Dermis microvascular lymphatic vessel endothelial cell (primary cell): ENCODE data around the gene SMIM31. TPM values are rescaled to one million over a fixed set of nuclear protein-coding genes. Genes with fewer than 3 reads are reported as not detected.

Source experiments
- DNase-seq, 2 donors: peaks; one replicate each; pipeline versions ENCODE4 v3.0.0 to v3.0.0-alpha.2; 2010; ENCODE audit warnings: low read depth in 2 of 2
- total RNA-seq: library from RNA; depleted of rRNA; stranded (reverse); fragments of >200 nt; gene quantifications from 2 replicates; pipeline ENCODE4 v1.2.1, GENCODE V29; 2014

SMIM31 gene
- total RNA-seq, result not detected in 2 replicates

DNA sequence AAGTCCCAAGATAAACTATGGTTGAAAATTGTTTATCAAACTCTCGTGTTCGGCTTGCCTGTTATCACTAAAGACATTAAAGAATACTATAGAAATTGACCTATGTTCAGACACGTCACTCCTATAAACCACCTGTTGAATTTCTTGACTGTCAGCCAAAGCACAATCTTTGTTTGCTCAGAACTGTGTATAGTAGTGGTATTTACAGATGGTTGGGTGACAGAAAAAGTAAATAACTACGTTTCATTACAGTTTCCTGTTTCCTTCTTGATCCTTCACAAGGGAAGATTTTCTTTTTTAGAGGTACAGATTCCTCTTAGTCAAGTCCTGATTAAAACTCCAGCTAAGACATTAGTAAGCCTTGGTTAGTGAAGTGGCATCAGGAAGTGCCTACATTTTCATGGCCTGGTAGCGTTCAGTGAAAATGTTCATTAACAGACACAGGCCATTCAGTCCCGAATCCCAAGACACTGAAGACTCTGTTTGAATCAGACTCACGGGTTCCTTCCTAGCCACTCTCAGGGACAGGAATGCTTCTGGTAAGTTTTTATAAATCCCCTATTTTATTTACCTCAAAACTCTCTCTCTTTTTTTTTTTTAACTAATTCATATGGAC lies at the start of gene SMIM31:
TSS of gene SMIM31 (plus strand) at position 259 of the 616 bp plus-strand sequence. CDS start 16,313 bp downstream, outside the sequence.
- no peak for DNase-seq

DNA sequence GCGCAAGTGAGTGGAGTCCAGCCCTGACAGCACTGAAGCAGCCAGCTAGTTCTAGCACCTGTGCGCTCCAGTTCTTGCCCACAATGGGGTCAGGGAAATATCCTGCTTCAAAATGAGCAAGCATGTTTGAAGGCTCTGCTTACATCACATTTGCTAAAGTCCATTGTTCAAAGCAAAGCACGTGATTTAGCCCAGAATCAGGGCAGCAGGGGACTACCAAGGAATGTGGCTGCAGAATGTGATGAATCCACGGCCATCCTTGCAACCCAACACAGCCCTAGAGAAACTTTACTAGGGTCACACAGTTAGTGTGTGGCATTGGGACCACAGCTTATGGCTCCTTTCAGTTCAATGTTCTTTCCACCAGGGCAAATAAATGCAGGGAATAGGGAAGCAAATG lies 47.3 kb upstream of the SMIM31 start:
- no peak for DNase-seq

DNA sequence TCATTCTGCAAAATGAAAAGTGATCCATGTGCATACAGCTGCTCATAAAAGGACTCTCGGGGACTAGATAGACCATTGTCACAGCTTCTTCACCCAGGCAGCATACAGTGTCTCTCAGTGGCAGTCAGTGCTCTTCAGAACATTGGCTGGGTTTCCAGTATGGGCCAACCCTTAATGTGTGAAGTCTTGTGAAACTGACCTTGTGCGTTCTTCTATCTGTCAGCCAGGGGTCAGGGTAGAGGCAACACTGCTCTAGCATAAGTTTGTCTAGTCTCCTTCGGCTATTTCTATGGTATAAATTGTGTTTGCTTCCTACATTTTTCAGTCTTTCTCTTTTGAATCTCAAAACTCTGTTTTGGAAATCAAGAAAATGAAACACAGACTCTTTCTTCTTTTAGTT lies 37.0 kb upstream of the SMIM31 start:
- no peak for DNase-seq

DNA sequence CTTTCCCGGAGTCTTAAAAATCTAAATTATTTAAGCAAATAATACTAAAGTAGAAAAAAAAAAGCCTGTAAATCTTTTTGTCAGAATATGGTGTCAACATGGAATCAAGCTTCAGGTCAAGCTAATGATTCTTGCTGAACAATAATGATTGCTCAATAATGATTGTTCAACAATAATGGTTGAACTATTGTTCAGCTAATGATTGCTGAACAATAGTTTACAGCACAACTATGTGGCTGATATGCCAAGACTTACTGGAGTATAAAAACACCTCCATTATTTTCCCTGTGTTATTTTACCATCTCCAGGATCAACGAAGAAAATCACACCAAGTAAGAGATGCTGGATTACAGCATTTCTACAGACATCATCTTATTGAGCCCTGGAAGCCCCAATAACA lies 35.1 kb upstream of the SMIM31 start:
- no peak for DNase-seq

GRCh38 chr4:164725066-164725465 lies 28.9 kb upstream of the SMIM31 start:
- no peak for DNase-seq

GRCh38 chr4:164730705-164731393 lies 23.1 kb upstream of the SMIM31 start:
- no peak for DNase-seq

GRCh38 chr4:164731827-164732474 lies 22.0 kb upstream of the SMIM31 start:
- DNase-seq, result peak; percentile 33 to 46

DNA sequence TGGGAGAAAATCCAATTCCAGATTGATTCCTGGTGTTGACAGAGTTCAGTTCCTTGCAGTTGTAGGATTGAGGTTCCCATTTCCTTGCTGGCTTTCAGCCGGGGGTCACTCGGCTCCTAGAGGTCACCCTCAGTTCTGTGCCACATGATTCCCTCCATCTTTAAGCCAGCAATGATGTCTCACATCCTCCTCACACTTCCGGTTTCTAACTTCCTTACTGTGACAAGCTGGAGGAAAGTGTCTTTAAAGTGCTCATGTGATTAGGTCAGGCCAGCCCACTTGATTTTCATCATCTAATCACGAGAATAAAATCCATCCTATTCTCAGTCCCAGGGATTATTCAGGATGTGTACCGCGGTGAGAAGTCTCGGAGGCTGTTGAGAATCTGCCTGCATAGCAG lies 19.4 kb upstream of the SMIM31 start:
- no peak for DNase-seq

DNA sequence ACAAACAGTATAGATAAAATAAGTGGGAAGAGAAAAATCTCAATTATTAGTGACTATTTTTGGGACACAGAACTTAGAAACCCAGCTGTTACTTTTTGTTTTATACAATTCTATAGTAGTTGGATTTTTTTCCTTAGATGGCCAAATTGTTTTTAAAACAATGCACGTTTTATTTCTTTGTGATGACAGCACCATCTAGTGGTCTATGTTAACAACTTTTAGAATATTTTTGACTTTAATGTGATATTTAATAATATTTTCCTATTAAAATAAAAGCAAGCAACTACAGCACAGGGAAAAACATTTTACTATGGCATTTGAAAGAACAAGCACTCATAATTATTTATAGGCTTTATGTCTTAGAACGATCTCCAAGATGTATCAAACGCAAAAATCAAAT lies 5.6 kb upstream of the SMIM31 start:
- DNase-seq, result peak; percentile 30 to 33

GRCh38 chr4:164755432-164755831 lies 1.5 kb downstream of the SMIM31 start:
- no peak for DNase-seq

DNA sequence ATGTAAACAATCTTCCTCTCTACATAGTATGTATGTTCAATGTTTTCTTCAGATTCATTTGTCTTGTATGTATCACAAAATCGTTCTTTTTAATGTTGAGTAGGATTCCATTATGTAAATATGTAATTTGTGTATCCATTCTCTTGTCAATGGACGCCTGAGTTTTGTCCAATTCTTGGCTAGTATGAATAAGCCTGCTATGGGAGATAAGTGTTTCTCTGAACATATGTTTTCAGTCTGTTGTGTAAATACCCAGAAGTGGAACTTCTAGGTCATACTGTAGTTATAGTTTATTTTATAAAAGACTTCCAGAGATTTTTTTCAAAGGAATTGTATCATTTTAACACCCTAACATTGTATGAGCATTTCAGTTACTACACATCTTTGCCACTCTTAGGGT lies 2.8 kb downstream of the SMIM31 start:
- no peak for DNase-seq

DNA sequence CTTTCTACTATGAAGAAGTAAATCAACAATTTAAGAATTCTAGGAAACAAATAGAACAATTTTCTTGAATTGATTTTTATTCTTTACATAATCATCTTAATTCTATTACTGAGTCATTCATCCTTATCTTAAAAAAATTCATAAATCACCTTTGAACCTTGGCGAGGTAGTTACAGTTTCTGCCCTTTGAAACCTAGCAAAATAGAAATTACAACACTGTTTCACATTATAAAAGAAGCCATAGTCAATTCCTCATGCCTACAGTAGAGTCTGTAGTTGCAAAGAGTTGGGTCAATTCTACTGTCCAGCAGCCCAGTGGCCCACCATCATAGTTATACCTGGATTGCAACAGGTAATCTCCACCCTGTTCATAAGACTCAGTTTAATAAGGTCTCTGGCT lies 7.3 kb downstream of the SMIM31 start:
- no peak for DNase-seq

GRCh38 chr4:164761746-164762275 lies 7.9 kb downstream of the SMIM31 start:
- DNase-seq, result no peak

GRCh38 chr4:164765096-164765495 lies 11.2 kb downstream of the SMIM31 start:
- no peak for DNase-seq

DNA sequence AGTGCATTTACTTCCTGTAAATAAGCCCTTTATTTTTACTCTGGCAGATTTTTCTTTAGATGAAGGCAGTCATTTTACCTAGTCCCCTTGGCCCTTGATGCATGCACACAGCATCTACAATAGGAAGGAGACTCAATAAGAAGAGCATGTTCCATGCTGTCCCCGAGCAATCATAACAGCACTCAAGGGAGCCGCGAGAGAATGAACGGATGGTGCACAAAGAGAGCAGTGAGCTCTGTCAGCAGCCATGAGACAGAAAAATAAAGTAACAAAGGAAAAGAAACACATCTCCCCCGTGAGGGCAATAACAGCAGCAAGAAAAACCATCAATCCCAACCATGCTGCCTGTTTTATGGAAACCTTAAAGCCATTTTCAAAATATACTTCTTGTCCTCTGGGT lies 11.9 kb downstream of the SMIM31 start:
- DNase-seq, result no peak

DNA sequence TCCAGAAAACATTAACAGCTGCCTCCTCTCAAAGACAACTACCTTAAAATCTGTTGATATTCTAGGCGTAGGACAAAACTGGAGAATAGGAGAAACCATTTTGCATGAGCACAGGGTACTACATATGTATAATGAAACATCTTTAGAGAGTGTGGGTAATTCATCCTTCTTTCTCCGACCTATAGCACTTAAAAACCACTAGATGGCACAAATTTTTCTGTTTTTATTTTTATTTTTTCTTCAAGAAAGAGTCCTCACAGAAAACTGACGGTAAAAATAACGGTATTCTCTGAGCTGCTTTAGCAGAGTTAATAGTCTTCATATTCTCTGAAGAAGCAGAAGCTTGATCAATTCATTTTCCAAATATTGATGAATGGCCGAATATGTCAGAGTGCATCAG lies 14.6 kb downstream of the SMIM31 start:
- DNase-seq, result no peak

GRCh38 chr4:164770010-164770724 lies 16.2 kb downstream of the SMIM31 start:
- peak in 1 of 2 donors; percentile 26 for DNase-seq

GRCh38 chr4:164771088-164771487 lies 17.2 kb downstream of the SMIM31 start:
- peak in 1 of 2 donors; percentile 68 for DNase-seq

DNA sequence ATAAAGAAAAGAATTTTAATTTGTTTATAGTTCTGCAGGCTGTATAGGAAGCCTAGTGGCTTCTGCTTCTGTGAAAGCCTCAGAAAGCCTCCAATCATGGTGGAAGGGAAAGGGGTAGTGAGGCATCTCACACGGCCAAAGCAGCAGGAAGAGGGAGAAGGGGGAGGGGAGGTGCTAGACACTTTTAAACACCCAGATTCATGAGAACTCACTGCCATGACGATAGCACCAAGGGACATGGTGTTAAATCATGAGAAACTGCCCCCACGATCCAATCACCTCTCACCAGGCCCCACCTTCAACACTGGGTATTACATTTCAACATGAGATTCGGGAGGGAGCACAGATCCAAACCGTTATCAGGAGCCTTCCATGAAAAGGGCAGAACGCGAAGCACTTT lies 18.1 kb downstream of the SMIM31 start:
- DNase-seq, result no peak

GRCh38 chr4:164779080-164779479 lies 25.1 kb downstream of the SMIM31 start:
- no peak for DNase-seq

DNA sequence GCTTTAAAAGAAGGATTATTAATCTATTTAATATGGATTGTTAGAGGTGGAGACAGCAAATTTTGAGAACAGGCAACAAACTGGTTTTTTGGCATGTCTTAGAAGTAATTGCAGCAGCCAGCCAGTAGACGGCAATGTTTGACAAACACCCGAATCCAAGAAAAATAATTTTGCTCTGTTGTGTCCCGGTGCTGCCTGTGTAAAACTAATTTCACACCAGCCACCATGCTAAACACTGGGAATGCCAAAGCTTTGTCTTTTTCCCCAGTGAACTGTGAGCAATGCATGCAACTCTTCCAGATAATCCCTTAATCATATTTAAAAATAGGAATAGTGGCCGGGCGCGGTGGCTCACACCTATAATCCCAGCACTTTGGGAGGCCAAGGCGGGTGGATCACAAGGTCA lies 25.9 kb downstream of the SMIM31 start:
- DNase-seq, result peak; percentile 23 to 50

GRCh38 chr4:164780839-164781238 lies 26.9 kb downstream of the SMIM31 start:
- no peak for DNase-seq
